IMR-90 (cell line): ENCODE data around the gene PCDHGB1. TPM values are rescaled to one million over a fixed set of nuclear protein-coding genes. Genes with fewer than 3 reads are reported as not detected.

Source experiments
- ATAC-seq: fragments of 200-7000 bp; cut with Tn5 transposase; 2 replicates; pipeline ENCODE4 v1.9.1; 2020; ENCODE audit warnings: low read depth, mild to moderate bottlenecking, moderate library complexity
- BruUV-seq: library from RNA; stranded (reverse); fragments of 400-500 nt; replicated peaks from 2 replicates; lab custom pipeline; 2021; lab: Mats Ljungman, UMichigan
- CTCF ChIA-PET: fragments of 300-600 bp; formaldehyde crosslinking; extraction: SDS; loops from one replicate; lab custom pipeline; 2021; ENCODE audit warnings: antibody characterized with exemption; lab: Yijun Ruan, JAX
- POLR2A ChIA-PET: fragments of 300-600 bp; sonication (Branson Sonifier 250); formaldehyde crosslinking; loops from one replicate; lab custom pipeline; 2022; ENCODE audit warnings: antibody characterized with exemption; ENCODE audit not compliant: unreplicated experiment; lab: Charles Lee
- DNase-seq: peaks from one replicate; pipeline ENCODE4 v3.0.0; 2013
- H2AFZ ChIP-seq: replicated peaks from 2 replicates; pipeline ENCODE3; 2013; ENCODE audit warnings: low read length, mild to moderate bottlenecking; ENCODE audit not compliant: poor library complexity
- H2AK5ac ChIP-seq: 2 replicates; pipeline ENCODE4 v1.6.1; 2013; ENCODE audit warnings: low read depth, low read length, inconsistent platforms
- H2AK9ac ChIP-seq: replicated peaks from 2 replicates; pipeline ENCODE3; 2013; ENCODE audit warnings: mild to moderate bottlenecking, low read depth, low read length, moderate library complexity; ENCODE audit not compliant: poor library complexity
- H2BK120ac ChIP-seq: 2 replicates; pipeline ENCODE4 v1.6.1; 2013; ENCODE audit warnings: low read depth, low read length, inconsistent platforms
- H2BK15ac ChIP-seq: 3 replicates; pipeline ENCODE4 v1.6.1; 2013; ENCODE audit warnings: low read depth, low read length, inconsistent platforms
- H2BK20ac ChIP-seq: 2 replicates; pipeline ENCODE4 v1.6.1; 2013; ENCODE audit warnings: low read depth, mild to moderate bottlenecking, inconsistent platforms, low read length, moderate library complexity
- H2BK5ac ChIP-seq: 2 replicates; pipeline ENCODE4 v1.6.1; 2013; ENCODE audit warnings: mild to moderate bottlenecking, low read depth, low read length, inconsistent platforms; ENCODE audit not compliant: poor library complexity, severe bottlenecking
- H3K14ac ChIP-seq: replicated peaks from 2 replicates; pipeline ENCODE4 v1.6.1; 2013; ENCODE audit warnings: low read depth, low read length, inconsistent platforms
- H3K18ac ChIP-seq: 2 replicates; pipeline ENCODE4 v1.6.1; 2013; ENCODE audit warnings: low read depth, low read length, control low read depth
- H3K23ac ChIP-seq: 2 replicates; pipeline ENCODE4 v1.6.1; 2013; ENCODE audit warnings: low read depth, low read length, inconsistent platforms
- H3K27ac ChIP-seq: 2 replicates; pipeline ENCODE4 v1.5.1; 2013; ENCODE audit warnings: mild to moderate bottlenecking, control low read depth, low read length; ENCODE audit not compliant: insufficient read depth
- H3K27me3 ChIP-seq: 2 replicates; pipeline ENCODE4 v1.6.1; 2013; ENCODE audit warnings: low read length; ENCODE audit not compliant: control insufficient read depth, insufficient read depth
- H3K36me3 ChIP-seq: 2 replicates; pipeline ENCODE4 v1.6.1; 2013; ENCODE audit warnings: low read length, mixed read lengths; ENCODE audit not compliant: control insufficient read depth, insufficient read depth
- H3K4ac ChIP-seq: 2 replicates; pipeline ENCODE4 v1.6.1; 2013; ENCODE audit warnings: low read depth, low read length, inconsistent platforms
- H3K4me1 ChIP-seq: 2 replicates; pipeline ENCODE4 v1.6.1; 2013; ENCODE audit warnings: low read length, mixed read lengths; ENCODE audit not compliant: control insufficient read depth, insufficient read depth
- H3K4me2 ChIP-seq: 2 replicates; pipeline ENCODE4 v1.6.1; 2013; ENCODE audit warnings: low read depth, mild to moderate bottlenecking, control low read depth, low read length, moderate library complexity
- H3K4me3 ChIP-seq: 2 replicates; pipeline ENCODE4 v1.5.1; 2013; ENCODE audit warnings: low read depth, mild to moderate bottlenecking, control low read depth, low read length, moderate library complexity; ENCODE audit not compliant: insufficient read depth
- H3K56ac ChIP-seq: 2 replicates; pipeline ENCODE4 v1.6.1; 2013; ENCODE audit warnings: low read length, inconsistent platforms; ENCODE audit not compliant: insufficient read depth; ENCODE audit errors: extremely low read depth
- H3K79me1 ChIP-seq, 2 experiments: 2 replicates each; pipeline ENCODE4 v1.6.1; 2013; ENCODE audit warnings: low read length in 2 of 2, inconsistent platforms in 1 of 2, low read depth in 1 of 2
- H3K9ac ChIP-seq: 2 replicates; pipeline ENCODE4 v1.6.1; 2013; ENCODE audit warnings: low read depth, low read length, control low read depth
- H3K9me1 ChIP-seq: 2 replicates; pipeline ENCODE4 v1.6.1; 2013; ENCODE audit warnings: low read length, inconsistent platforms; ENCODE audit not compliant: insufficient read depth
- H3K9me3 ChIP-seq: 2 replicates; pipeline ENCODE4 v1.6.1; 2013; ENCODE audit warnings: low read length; ENCODE audit not compliant: control insufficient read depth, insufficient read depth
- H4K20me1 ChIP-seq: 2 replicates; pipeline ENCODE4 v1.6.1; 2013; ENCODE audit warnings: low read length, inconsistent platforms; ENCODE audit not compliant: insufficient read depth
- H4K5ac ChIP-seq: 2 replicates; pipeline ENCODE4 v1.6.1; 2013; ENCODE audit warnings: mild to moderate bottlenecking, low read depth, low read length, control low read depth
- H4K8ac ChIP-seq, 2 experiments: 2 replicates each; pipeline ENCODE4 v1.6.1; 2013; ENCODE audit warnings: low read depth in 2 of 2, low read length in 2 of 2, control low read depth in 1 of 2, inconsistent platforms in 1 of 2
- H4K91ac ChIP-seq: 2 replicates; pipeline ENCODE4 v1.6.1; 2013; ENCODE audit warnings: low read depth, low read length, inconsistent platforms; ENCODE audit not compliant: insufficient read depth
- CEBPB ChIP-seq: IDR thresholded peaks from 2 replicates; pipeline ENCODE4 v1.6.1; 2012; ENCODE audit warnings: low read depth, low read length, improper control_type of control experiment
- CTCF ChIP-seq: conservative IDR thresholded peaks from 2 replicates; pipeline ENCODE4 v1.5.1; 2012; ENCODE audit warnings: mild to moderate bottlenecking, low read depth, low read length, improper control_type of control experiment
- ELK1 ChIP-seq: fragments of 150-350 bp; IDR thresholded peaks from 2 replicates; pipeline ENCODE4 v1.6.1; 2016; ENCODE audit warnings: low read depth, mild to moderate bottlenecking, low read length, moderate library complexity, borderline replicate concordance
- FOS ChIP-seq: fragments of 150-350 bp; IDR thresholded peaks from 2 replicates; pipeline ENCODE4 v1.6.1; 2016; ENCODE audit warnings: low read depth, low read length
- MAZ ChIP-seq: IDR thresholded peaks from 2 replicates; pipeline ENCODE4 v1.6.1; 2012; ENCODE audit warnings: low read depth, mild to moderate bottlenecking, low read length, improper control_type of control experiment, moderate library complexity, borderline replicate concordance
- MXI1 ChIP-seq: IDR thresholded peaks from 2 replicates; pipeline ENCODE4 v1.6.1; 2012; ENCODE audit warnings: low read depth, mild to moderate bottlenecking, low read length, moderate library complexity, borderline replicate concordance
- NFE2L2 ChIP-seq: fragments of 150-350 bp; IDR thresholded peaks from 2 replicates; pipeline ENCODE4 v1.6.1; 2016; ENCODE audit warnings: low read depth, mild to moderate bottlenecking, low read length
- POLR2A ChIP-seq: IDR thresholded peaks from 2 replicates; pipeline ENCODE4 v1.6.1; 2012; ENCODE audit warnings: mild to moderate bottlenecking, low read depth, low read length
- RAD21 ChIP-seq: IDR thresholded peaks from 2 replicates; pipeline ENCODE4 v1.6.1; 2012; ENCODE audit warnings: low read length, improper control_type of control experiment
- RCOR1 ChIP-seq: IDR thresholded peaks from 2 replicates; pipeline ENCODE4 v1.6.1; 2012; ENCODE audit warnings: mild to moderate bottlenecking, low read length, improper control_type of control experiment; ENCODE audit not compliant: insufficient replicate concordance
- RFX5 ChIP-seq: IDR thresholded peaks from 2 replicates; pipeline ENCODE4 v1.8.0; 2012; ENCODE audit warnings: low read depth, mild to moderate bottlenecking, low read length, moderate library complexity
- SMC3 ChIP-seq: fragments of 150-350 bp; IDR thresholded peaks from 2 replicates; pipeline ENCODE4 v1.6.1; 2016; ENCODE audit warnings: low read depth, mild to moderate bottlenecking, antibody characterized with exemption, low read length, moderate library complexity
- USF2 ChIP-seq: fragments of 150-350 bp; IDR thresholded peaks from 2 replicates; pipeline ENCODE4 v1.6.1; 2017; ENCODE audit warnings: mild to moderate bottlenecking, antibody characterized with exemption, low read length, low read depth
- WGBS, 2 experiments: methylation state at CpG; one replicate each; pipeline versions ENCODE4 v1.1.5 to v1.1.7; 2013; ENCODE audit warnings: missing lambda C conversion rate in 2 of 2; ENCODE audit not compliant: insufficient read length in 1 of 2; ENCODE audit errors: extremely low coverage in 2 of 2; 5-methylcytosine and 5-hydroxymethylcytosine counted together
- dilution Hi-C: fragments of 300-500 bp; cut with HindIII; formaldehyde crosslinking; loops from one replicate; pipeline ENCODE4 v1.14.3; 2018; ENCODE audit warnings: low sequenced_read_pairs; ENCODE audit not compliant: unreplicated experiment
- in situ Hi-C: fragments of 300-500 bp; cut with MboI; formaldehyde crosslinking; loops from 3 replicates; pipeline ENCODE4 v1.14.3; 2019; ENCODE audit warnings: low sequenced_read_pairs, inconsistent platforms, mixed read lengths
- intact Hi-C: fragments of 100-400 bp; cut with micrococcal nuclease; formaldehyde crosslinking; loops from 2 replicates; pipeline ENCODE4 v1.10.0; 2022
- polyA plus RNA-seq, 3 experiments: library from polyadenylated mRNA; depleted of rRNA; stranded (reverse); fragments of >200 nt; gene quantifications; 2 replicates each; pipeline ENCODE4 v1.2.3, GENCODE V29; 2012; ENCODE audit warnings: low replicate concordance in 1 of 3
- total RNA-seq: library from RNA; depleted of rRNA; stranded (reverse); fragments of >200 nt; gene quantifications from 2 replicates; pipeline ENCODE4 v1.2.3, GENCODE V29; 2012

The PCDHGB1 gene
- total and polyA plus RNA-seq, 2 of the 4 experiments (the other 2 are of a cell fraction) = 1.9 to 3.6 TPM

GRCh38 chr5:141369994-141370848, 20.3 kb downstream of the PCDHGB1 start, which contains the start of gene PCDHGB3:
TSS of gene PCDHGB3 (plus strand) at chr5:141370242. CDS start at chr5:141370395, 153 bp downstream.
- Histone ChIP-seq H2AK5ac (no peak within 1 kb of the TSS), H2AFZ (peak within 1 kb of the TSS; percentile 79), H4K91ac (no peak within 1 kb of the TSS), H2BK120ac (no peak within 1 kb of the TSS), H3K18ac (0 out of 2 replicates have a peak within 1 kb of the TSS, but pooled peaks have one; percentile 51), H4K8ac (peak within 1 kb of the TSS in 1 of 2 experiments; percentile 40; a peak in 2 of 4 replicates), H3K36me3 (peaks cover 28% of the 10 kb centered on the region), H4K20me1 (no peaks in the 10 kb centered on the region), H3K4me3 (peak within 1 kb of the TSS; percentile 49; the same call in 1 of the 2 replicates), H3K56ac (no peak within 1 kb of the TSS), H4K5ac (peak within 1 kb of the TSS; percentile 37; the same call in 1 of the 2 replicates), H3K9me3 (peaks cover 57% of the 10 kb centered on the region), H3K4me1 (peaks cover 2% of the 10 kb centered on the region; the same call in 1 of the 2 replicates), H2AK9ac (no peak within 1 kb of the TSS), H3K14ac (no peak within 1 kb of the TSS; the same call in 1 of the 2 replicates), H2BK15ac (no peak within 1 kb of the TSS), H3K27me3 (no peaks in the 10 kb centered on the region; the same call in 1 of the 2 replicates), H3K4me2 (peak within 1 kb of the TSS; percentile 81), H3K9ac (peak within 1 kb of the TSS; percentile 63), H3K9me1 (no peaks in the 10 kb centered on the region), H2BK20ac (no peak within 1 kb of the TSS), H2BK5ac (peak within 1 kb of the TSS; percentile 59), H3K23ac (no peak within 1 kb of the TSS), H3K27ac (peak within 1 kb of the TSS; percentile 52; the same call in 1 of the 2 replicates), H3K79me1 (peaks cover 0 to 2% of the 10 kb centered on the region in 2 experiments; a peak in 1 of 4 replicates), H3K4ac (no peak within 1 kb of the TSS)
- intact Hi-C loops = loop anchor here (1.0 kb wide), 1 partner anchor 191 kb away; no protein-coding TSS in a partner anchor
- 33% methylated on average over 7 of the region's 32 CpGs; no CpG with 5 or more reads in 1 of the 2 experiments for WGBS, 2 experiments
- DNase-seq (peak; percentile 74), ATAC-seq (peak; percentile 90)
- in situ Hi-C loops = no loop called here
- dilution Hi-C loops = no loop called here
- BruUV-seq = no TSS peak
- CTCF ChIA-PET = interaction anchor here (0.6 to 1.4 kb wide), 5 partner anchors 147 to 194 kb away, joined by 3 to 7 read pairs (median 4); partner anchors contain the start of gene PCDHB14
- POLR2A ChIA-PET = no interaction called here
- TF ChIP-seq CEBPB (no peak), POLR2A (no peak), FOS (no peak), ELK1 (no peak), RCOR1 (no peak), MXI1 (no peak), USF2 (no peak), SMC3 (peak; percentile 41), NFE2L2 (no peak), RAD21 (peak; percentile 72), CTCF (peak; percentile 65), RFX5 (no peak), MAZ (no peak)
